Esophagus muscularis mucosa (tissue), 4 donors: ENCODE data around the gene NTSR2. TPM values are rescaled to one million over a fixed set of nuclear protein-coding genes. Genes with fewer than 3 reads are reported as not detected.

Experiments
- DNase-seq: peaks from one replicate; pipeline ENCODE4 v3.0.0-alpha.2; 2017; ENCODE audit errors: extremely low spot score
- H3K27ac ChIP-seq, 4 donors: fragments of 200-600 bp; sonication (generic); replicated peaks in 1 of 4; 1 replicate in 3 of 4; 2 replicates in 1 of 4; pipeline ENCODE4 v1.5.1; 2016 to 2019; ENCODE audit warnings: mild to moderate bottlenecking in 1 of 4
- H3K27me3 ChIP-seq, 4 donors: fragments of 200-600 bp; sonication (generic); one replicate each; pipeline versions ENCODE4 v1.5.1 to v1.6.0; 2016 to 2019
- H3K36me3 ChIP-seq, 4 donors: fragments of 200-600 bp; sonication (generic); one replicate each; pipeline ENCODE4 v1.5.1; 2016 to 2019
- H3K4me1 ChIP-seq, 4 donors: fragments of 200-600 bp; sonication (generic); one replicate each; pipeline ENCODE4 v1.5.1; 2016 to 2019
- H3K4me3 ChIP-seq, 4 donors: fragments of 200-600 bp; sonication (generic); 1 replicate in 2 of 4; 2 replicates in 2 of 4; pipeline ENCODE4 v1.5.1; 2016 to 2019; ENCODE audit warnings: mild to moderate bottlenecking in 4 of 4, moderate library complexity in 1 of 4
- H3K9me3 ChIP-seq, 4 donors: fragments of 200-600 bp; sonication (generic); 1 replicate in 3 of 4; 2 replicates in 1 of 4; pipeline ENCODE4 v1.5.1; 2016 to 2019
- CTCF ChIP-seq, 3 experiments: fragments of 200-600 bp in 2 of 3; fragments of 450-650 bp in 1 of 3; sonication (generic) in 2 of 3; IDR thresholded peaks; one replicate each; pipeline ENCODE4 v1.5.1; 2017 to 2019; ENCODE audit warnings: antibody characterized with exemption in 3 of 3, mild to moderate bottlenecking in 2 of 3, moderate library complexity in 1 of 3
- EP300 ChIP-seq: sonication (generic); formaldehyde crosslinking; IDR thresholded peaks from one replicate; pipeline ENCODE4 v1.6.1; 2017; ENCODE audit warnings: antibody characterized with exemption
- POLR2A ChIP-seq: fragments of 450-650 bp; IDR thresholded peaks from one replicate; pipeline ENCODE4 v1.6.1; 2017; ENCODE audit warnings: antibody characterized with exemption, moderate library complexity, mild to moderate bottlenecking, low read depth
- POLR2AphosphoS5 ChIP-seq, 2 donors: sonication (generic); formaldehyde crosslinking; IDR thresholded peaks; one replicate each; pipeline ENCODE4 v1.6.1; 2017; ENCODE audit warnings: antibody characterized with exemption in 2 of 2
- WGBS: methylation state at CpG from one replicate; pipeline ENCODE4 v1.1.5; 2018; 5-methylcytosine and 5-hydroxymethylcytosine counted together
- intact Hi-C: fragments of 100-400 bp; cut with DNase I; formaldehyde crosslinking; loops from one replicate; pipeline ENCODE4 v1.15.1; 2023
- total RNA-seq, 4 donors: library from RNA; depleted of rRNA; stranded (reverse); fragments of >200 nt; gene quantifications; one replicate each; pipeline versions ENCODE4 v1.1.0 to v1.2.1, GENCODE V29; 2016

Gene NTSR2
- total RNA-seq, 4 donors from 2014 or later: not detected

GRCh38 chr2:11656671-11657101 is 13.3 kb downstream of the NTSR2 start:
- Histone ChIP-seq H3K27me3 (peaks cover 0 to 33% (median 0%) of the 10 kb centered on the region in 4 donors), H3K4me1 (no peaks in the 10 kb centered on the region), H3K27ac (no peak overlapping the region), H3K9me3 (no peaks in the 10 kb centered on the region), H3K4me3 (no peak overlapping the region), H3K36me3 (no peaks in the 10 kb centered on the region)
- intact Hi-C loops: no loop called here
- TF ChIP-seq CTCF (IDR thresholded peaks at IDR 0.05): no peak
- TF ChIP-seq POLR2A: no peak
- no peak for TF ChIP-seq EP300
- no peak for TF ChIP-seq POLR2AphosphoS5 (IDR thresholded peaks at IDR 0.05)
- 91% methylated on average over 25 of the region's 31 CpGs for WGBS
- no peak for DNase-seq

- DNase-seq: no peak
- no peaks in the 10 kb centered on the region for H3K9me3 ChIP-seq
- no peaks in the 10 kb centered on the region for H3K4me1 ChIP-seq
- TF ChIP-seq POLR2A (no peak), CTCF (IDR thresholded peaks at IDR 0.05) (no peak), EP300 (no peak), POLR2AphosphoS5 (IDR thresholded peaks at IDR 0.05) (no peak)
- H3K36me3 ChIP-seq: no peaks in the 10 kb centered on the region
- intact Hi-C loops: no loop called here
- WGBS: 95% methylated on average over 1 of the region's 1 CpG
- H3K4me3 ChIP-seq: no peak overlapping the region
- peaks cover 0 to 29% (median 0%) of the 10 kb centered on the region in 4 donors for H3K27me3 ChIP-seq
- no peak overlapping the region for H3K27ac ChIP-seq
Observed at GRCh38 chr2:11656252-11656651, 13.7 kb downstream of the NTSR2 start.

- no peak for DNase-seq
Observed at GRCh38 chr2:11655495-11655894, 14.5 kb downstream of the NTSR2 start.

GRCh38 chr2:11652553-11652952 is 17.4 kb downstream of the NTSR2 start:
- DNase-seq: no peak
- intact Hi-C loops: no loop called here
- Histone ChIP-seq H3K27ac (no peak overlapping the region), H3K27me3 (peaks cover 0 to 2% (median 0%) of the 10 kb centered on the region in 4 donors), H3K36me3 (no peaks in the 10 kb centered on the region), H3K4me1 (no peaks in the 10 kb centered on the region), H3K9me3 (no peaks in the 10 kb centered on the region), H3K4me3 (no peak overlapping the region)
- no peak for TF ChIP-seq POLR2A
- no peak for TF ChIP-seq CTCF (IDR thresholded peaks at IDR 0.05)
- TF ChIP-seq POLR2AphosphoS5 (IDR thresholded peaks at IDR 0.05): no peak
- TF ChIP-seq EP300: no peak
- WGBS: 45% methylated on average over 3 of the region's 3 CpGs

More at GRCh38 chr2:11655495-11655894, 14.5 kb downstream of the NTSR2 start:
- no peaks in the 10 kb centered on the region for H3K36me3 ChIP-seq
- H3K27ac ChIP-seq: no peak overlapping the region
- 92% methylated on average over 4 of the region's 4 CpGs for WGBS
- H3K27me3 ChIP-seq: peaks cover 0 to 28% (median 0%) of the 10 kb centered on the region in 4 donors
- TF ChIP-seq POLR2A (no peak), CTCF (IDR thresholded peaks at IDR 0.05) (no peak)
- H3K4me3 ChIP-seq: no peak overlapping the region
- intact Hi-C loops: no loop called here
- no peaks in the 10 kb centered on the region for H3K9me3 ChIP-seq
- no peaks in the 10 kb centered on the region for H3K4me1 ChIP-seq

GRCh38 chr2:11651856-11652548 is 18.0 kb downstream of the NTSR2 start:
- Histone ChIP-seq H3K4me3 (no peak overlapping the region), H3K9me3 (no peaks in the 10 kb centered on the region), H3K4me1 (no peaks in the 10 kb centered on the region), H3K27ac (no peak overlapping the region), H3K27me3 (no peaks in the 10 kb centered on the region), H3K36me3 (no peaks in the 10 kb centered on the region)
- no peak for DNase-seq
- intact Hi-C loops: no loop called here
- WGBS: 80% methylated on average over 5 of the region's 5 CpGs
- no peak for TF ChIP-seq POLR2A
- TF ChIP-seq POLR2AphosphoS5 (IDR thresholded peaks at IDR 0.05): no peak
- no peak for TF ChIP-seq EP300
- TF ChIP-seq CTCF (IDR thresholded peaks at IDR 0.05): no peak
